Fibroblast of mammary gland (primary cell): ENCODE data around the gene PDLIM7.
A peak's percentile ranks its signal among the peaks of the same experiment; 100 is the strongest.

ENCODE experiments used
- DNase-seq: peaks from one replicate; pipeline ENCODE4 v3.0.0-alpha.2; 2010; ENCODE audit warnings: low read depth
- H3K4me3 ChIP-seq: 2 replicates; pipeline ENCODE4 v1.5.1; 2011; ENCODE audit warnings: low read depth, mild to moderate bottlenecking, low read length, moderate library complexity; ENCODE audit not compliant: control insufficient read depth
- CTCF ChIP-seq: conservative IDR thresholded peaks from 2 replicates; pipeline ENCODE4 v1.5.1; 2011; ENCODE audit warnings: low read depth, low read length, inconsistent platforms; ENCODE audit not compliant: control insufficient read depth, insufficient read depth

PDLIM7 gene

DNA sequence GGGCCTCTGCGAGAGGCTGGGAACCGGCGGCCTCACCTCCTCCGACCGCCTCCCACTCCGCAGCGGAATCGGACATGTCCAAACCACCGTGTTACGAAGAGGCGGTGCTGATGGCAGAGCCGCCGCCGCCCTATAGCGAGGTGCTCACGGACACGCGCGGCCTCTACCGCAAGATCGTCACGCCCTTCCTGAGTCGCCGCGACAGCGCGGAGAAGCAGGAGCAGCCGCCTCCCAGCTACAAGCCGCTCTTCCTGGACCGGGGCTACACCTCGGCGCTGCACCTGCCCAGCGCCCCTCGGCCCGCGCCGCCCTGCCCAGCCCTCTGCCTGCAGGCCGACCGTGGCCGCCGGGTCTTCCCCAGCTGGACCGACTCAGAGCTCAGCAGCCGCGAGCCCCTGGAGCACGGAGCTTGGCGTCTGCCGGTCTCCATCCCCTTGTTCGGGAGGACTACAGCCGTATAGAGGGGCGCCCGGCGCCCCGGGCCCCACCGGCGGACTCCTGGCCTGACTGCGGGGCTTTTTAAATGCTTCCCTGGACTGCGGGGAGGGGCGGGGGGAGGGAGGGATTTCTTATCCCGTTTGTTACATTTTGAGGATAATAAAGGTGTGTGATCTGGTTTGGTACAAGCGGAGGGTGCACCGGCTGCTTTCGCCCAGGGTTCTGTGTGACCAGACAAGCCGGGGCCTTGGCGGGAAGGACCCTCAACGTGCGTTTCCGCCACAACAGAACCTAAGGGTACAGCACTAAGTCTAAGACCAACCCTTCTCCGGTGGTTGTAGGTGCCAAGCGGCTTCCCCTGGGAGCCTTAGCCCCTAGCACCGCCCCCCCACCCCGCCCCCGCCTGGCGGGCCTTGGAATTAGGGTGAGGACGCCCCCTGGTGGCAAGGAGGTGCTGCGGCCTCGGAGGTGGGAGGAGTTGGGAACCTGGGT lies 41.5 kb downstream of the PDLIM7 start:
- TF ChIP-seq CTCF: peak; percentile 79
- H3K4me3 ChIP-seq: peak overlapping the region; percentile 6
- peak; percentile 87 for DNase-seq

GRCh38 chr5:177455036-177455660 lies 42.3 kb downstream of the PDLIM7 start:
- peak; percentile 49 for DNase-seq
- no peak for TF ChIP-seq CTCF

DNA sequence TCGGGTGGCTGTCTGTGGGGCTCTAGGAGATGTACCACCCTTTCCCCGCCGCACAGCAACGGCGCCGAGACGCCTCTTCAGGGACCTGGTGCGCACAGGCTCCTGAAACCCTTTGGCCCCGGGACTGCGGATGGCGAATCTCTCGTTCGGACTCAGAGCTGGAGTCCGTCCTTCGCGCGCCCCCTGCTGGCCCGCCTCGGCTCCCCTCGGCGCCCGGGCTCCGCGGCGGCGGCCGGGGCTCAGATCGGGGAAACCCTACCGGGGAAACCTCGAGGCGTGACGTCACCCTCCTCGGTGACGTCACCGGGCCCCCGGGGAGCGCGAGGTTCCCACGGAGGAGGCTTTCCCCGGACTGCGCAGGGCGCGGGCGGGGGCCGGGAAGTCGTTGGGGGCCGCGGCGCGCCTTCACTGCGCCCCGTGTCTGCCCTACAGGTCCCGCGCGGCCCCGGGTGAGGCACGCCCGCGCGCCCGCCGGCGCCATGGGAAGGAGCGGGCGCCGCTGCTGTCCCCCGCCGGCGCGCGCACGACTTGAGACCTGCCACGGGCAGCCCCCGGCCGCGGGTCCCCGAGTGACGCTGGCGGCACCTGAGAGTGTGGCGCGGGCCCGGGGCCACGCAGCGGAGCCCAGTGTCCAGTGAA lies 42.9 kb downstream of the PDLIM7 start:
- peak overlapping the region; percentile 27 for H3K4me3 ChIP-seq
- peak; percentile 42 for TF ChIP-seq CTCF
- peak; percentile 84 for DNase-seq

More at GRCh38 chr5:177455036-177455660, 42.3 kb downstream of the PDLIM7 start:
- H3K4me3 ChIP-seq: peak overlapping the region; percentile 27

GRCh38 chr5:177453852-177454396 lies 43.5 kb downstream of the PDLIM7 start:
- DNase-seq: no peak
- H3K4me3 ChIP-seq: no peak overlapping the region

GRCh38 chr5:177452688-177453638 lies 44.4 kb downstream of the PDLIM7 start:
- no peak overlapping the region for H3K4me3 ChIP-seq
- DNase-seq: no peak
- no peak for TF ChIP-seq CTCF

More at GRCh38 chr5:177453852-177454396, 43.5 kb downstream of the PDLIM7 start:
- no peak for TF ChIP-seq CTCF
